DMS153 (cell line): ENCODE data around the gene PLXNB2.

Experiments used
- DNase-seq: peaks from one replicate; lab custom pipeline; 2025; lab: John Stamatoyannopoulos, UW

The PLXNB2 gene

DNA sequence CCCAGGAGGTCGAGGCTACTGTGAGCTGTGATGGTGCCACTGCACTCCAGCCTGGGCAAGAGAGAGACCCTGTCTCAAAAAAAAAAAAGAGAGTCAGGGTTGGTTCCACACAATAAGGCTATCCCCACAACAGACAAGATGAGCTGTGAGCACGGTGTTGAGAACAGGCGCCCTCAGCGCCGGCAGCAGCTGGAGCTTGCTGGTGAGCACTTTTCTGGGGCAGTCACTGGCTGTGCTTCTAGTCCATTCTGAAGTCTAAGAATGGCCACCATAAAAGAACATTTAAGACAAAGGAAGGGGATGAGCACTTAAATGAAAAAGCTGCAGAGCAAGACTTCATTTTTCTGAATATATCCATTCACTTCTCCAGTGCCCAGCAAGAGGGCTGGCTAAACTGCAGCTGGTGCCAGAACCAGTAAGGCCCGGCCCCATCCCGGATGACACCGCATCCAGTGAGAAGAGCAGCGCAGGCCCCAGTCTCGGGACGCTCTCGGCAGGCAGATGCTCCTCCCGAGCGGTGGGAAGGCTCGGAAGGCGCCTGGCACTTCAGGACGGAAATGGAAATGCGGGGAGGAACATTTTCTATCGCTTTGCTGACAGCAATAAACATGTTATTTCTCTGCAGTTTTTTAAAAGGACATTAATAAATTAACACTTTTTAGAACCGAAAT is 74.8 kb downstream of the PLXNB2 start:
- DNase-seq: no peak

DNA sequence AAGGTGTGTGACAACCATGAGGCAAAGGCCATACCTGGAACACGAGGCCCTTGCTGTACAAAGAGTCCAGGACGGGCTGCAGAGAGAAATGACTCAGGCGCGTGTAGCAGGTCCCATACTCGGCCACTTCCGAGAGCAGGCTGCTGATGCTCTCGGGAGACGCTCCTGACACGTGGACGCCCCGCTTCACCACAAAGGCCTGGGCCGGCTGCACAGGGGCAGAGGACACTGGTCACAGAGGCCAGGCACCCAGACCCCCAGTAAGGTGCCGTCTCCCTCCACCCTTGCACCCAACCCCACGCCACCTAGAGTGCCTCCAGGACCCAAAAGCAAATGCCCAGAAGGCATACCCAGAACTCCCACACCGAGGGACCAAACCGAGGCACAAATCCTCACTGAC is 78.1 kb downstream of the PLXNB2 start:
- DNase-seq: no peak

DNA sequence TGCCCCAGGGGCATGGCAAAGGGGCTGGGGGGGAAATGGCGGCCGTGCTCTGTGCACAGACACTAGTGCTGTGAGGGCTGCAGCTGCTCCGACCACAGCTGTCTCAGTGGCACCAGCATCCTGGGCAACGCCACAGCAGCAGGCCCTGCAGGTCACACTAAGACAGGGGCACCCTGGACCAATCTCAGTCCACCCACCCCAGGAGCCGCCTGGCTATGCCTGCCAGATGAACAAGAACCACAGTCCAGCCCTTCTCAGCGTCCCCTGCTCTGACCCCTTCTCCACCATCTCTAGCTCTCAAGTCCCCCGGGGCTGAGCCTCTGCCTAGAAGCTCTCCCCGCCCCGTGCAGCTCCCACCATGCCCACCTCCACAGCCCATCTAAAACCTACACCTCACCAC is 79.1 kb downstream of the PLXNB2 start:
- no peak for DNase-seq

GRCh38 chr22:50227579-50228215 is 79.7 kb downstream of the PLXNB2 start:
- no peak for DNase-seq

DNA sequence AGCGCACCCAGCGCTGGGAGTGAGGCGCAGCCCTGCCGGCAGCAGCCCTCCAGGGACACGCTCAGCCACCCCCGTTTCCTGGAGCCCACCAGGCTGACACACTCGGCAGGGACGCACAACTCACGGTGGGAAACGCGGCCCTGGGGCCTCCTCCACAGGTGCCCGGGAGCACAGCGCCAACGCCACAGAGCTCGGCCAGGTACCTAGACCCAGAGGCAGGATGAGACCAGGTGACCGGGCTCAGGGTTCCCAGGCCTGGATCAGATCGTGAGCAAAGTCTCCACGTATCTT is 80.6 kb downstream of the PLXNB2 start:
- DNase-seq: no peak

DNA sequence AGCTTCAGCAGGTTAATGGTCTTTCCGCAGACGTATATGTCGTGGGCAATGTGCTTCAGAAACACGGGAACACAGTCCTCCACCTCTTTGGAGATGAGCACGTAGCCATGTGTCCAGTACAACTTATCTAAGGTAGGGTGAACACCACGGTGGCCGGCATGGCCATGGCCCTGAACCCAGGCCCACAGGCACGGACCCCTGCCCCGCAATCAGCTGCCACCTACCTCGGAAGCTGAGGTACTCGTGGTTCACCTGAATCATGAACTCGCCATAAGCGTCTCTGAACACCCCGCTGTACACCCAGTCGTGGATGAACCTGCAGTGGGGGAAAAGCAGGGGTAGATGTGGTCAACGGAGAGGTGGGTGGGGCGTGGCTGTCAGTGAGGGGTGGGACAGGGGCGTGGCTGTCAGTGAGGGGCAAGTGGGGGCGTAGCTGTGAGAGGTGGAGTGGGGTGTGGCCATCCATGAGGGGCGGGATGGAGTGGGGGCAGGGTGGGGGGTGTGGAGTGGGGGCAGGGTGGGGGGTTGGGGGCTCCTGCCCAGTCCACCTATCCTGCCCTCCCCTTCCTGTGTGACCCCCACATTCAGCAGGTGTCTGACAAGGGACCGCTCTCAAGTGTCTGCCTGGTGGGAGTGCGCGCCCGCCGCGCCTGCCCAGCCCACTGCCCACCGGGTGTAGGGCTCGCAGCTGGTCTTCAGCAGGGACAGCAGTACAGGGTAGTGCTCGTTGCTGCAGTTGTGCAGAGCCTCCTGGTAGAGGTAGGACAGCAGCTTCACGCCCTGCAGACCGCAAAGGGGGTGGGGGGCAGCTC is 81.2 kb downstream of the PLXNB2 start:
- no peak for DNase-seq

DNA sequence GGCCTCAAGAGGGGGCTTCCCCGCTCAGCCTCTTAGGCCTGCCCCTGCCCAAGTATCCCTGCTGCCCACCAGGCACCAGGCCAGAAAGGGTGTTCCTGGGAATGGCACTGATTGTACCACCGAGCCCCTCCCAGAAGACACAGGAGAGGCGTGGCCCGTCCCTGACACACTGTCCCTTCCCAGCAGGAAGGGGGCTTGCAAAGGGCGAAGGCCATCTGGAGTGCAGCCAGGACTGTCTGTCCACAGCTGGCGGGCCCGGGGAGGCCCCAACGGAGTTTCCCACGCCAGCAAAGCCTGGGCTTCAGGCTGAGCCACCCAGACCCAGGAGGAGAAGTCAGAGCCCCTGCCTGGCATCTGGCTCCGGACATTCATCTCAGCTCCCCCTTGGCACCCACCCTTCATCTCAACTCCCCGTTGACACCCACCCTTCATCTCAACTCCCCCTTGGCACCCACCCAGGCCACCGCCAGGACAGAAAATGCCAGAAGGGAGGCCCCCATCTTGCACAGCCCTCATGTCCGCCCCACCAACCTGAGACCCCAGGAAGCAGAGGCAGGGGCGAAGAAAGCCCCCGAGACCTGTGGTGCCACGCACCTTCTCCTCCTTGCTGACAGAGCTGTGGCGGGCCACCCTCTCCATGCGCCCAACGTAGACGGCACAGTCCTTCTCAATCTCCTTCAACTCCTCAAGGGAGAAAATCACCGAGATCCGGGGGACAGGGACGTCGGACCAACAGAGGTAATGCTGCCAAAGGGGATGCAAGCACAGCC is 82.1 kb downstream of the PLXNB2 start:
- DNase-seq: no peak
